Eye (tissue), 1 donor: ENCODE results near the gene TPD52L1.

Experiments used
- DNase-seq: peaks from one replicate; pipeline ENCODE4 v3.0.0-alpha.2; 2015

Gene TPD52L1

DNA sequence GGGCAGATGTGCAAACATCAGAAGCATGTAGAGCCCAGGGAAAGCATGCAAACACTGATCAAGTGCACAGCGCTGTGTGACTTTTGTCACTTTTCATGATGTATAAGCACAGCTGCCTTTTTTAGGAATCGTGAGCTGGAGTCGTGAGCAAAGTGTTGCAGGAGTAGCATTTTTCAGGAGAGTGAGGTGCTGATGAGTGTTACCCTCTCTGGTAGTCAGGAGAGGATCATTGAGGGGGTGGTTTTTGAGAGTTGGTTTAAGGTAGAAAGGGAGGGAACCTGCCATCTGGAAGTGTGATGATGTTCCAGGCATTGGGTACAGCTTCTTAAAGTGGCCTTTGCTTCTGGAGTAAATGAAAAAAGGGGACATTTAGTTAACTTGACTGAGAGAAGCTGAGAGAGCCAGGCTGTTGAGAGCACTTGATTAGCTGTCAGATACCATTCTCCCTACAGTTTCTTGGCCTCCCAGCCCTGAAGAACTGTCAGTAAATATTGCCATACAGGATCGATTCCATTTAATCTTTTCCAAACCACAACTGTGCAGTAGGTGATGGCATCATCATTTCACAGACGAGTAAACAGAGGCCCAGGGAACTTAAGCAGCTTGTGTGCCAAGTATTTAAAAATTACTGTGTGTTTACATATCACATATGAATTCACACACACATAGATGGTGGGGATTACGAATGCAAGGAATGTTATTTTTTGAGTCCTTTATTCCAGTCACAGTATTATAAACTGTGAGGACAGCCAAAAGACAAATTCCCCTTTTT, 28.9 kb downstream of the TPD52L1 start:
- DNase-seq = no peak

DNA sequence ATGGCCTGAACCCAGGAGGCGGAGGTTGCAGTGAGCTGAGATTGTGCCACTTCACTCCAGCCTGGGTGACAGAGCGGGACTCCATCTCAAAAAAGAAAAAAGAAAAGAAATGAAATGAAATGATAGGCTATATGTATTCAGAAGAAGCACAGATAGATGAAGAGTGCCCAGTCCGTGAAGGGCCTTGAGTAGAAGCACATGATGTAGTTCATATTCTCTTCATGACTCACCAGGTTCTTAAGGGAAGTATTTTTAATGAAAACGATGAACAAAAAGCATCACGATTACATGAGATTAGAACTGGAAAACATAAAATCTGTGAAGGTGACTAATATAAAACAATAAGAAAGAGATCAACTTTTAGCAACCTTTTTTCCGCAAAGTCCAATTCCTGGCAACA, 29.8 kb downstream of the TPD52L1 start:
- no peak for DNase-seq

DNA sequence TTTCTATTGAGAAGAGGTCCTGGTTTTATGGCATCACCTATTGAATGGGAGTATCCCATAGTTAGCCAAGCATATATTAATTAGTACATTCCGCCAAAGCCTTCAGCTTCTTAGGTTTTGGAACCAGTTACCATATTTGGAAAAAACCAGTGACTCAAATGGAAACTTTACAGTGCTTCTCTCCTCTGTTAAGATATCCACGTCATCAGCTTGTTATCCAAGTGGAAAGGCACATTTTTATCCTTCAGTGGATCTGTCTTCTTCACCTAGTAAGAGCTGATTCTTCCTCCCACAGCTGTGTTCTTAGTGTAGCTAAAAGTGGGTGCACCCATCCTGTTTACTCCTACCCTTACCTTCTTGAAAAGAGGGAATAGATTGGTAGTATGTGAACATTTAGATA, 34.5 kb downstream of the TPD52L1 start:
- no peak for DNase-seq

DNA sequence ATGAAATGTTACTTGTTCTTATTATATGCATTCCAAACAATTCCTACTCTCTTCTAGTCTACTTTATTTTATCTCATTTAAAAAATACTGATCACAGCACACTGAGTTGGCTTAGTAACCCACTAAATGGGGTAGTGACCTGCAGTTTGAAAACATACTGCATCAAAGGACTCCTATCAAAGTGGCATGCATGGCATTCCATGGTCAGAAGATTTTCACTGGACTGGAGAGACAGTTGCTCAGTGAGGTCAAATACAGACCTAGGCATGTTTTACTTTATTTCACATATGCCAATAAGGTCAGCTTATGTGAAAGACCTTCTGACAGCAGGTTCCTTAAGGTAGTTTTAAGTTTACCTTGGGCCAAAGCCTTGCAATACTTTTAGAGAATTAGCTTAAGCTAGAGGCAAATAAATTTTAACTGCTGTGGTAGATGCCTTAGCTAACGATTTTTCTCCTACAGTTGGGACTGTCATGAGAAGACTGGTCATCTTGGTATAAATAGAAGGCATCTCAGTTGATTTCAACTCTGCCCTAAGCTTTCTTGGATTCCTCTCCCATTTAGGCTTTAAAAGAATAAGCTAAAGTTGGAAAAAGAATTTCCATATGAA, 35.1 kb downstream of the TPD52L1 start:
- DNase-seq = no peak

DNA sequence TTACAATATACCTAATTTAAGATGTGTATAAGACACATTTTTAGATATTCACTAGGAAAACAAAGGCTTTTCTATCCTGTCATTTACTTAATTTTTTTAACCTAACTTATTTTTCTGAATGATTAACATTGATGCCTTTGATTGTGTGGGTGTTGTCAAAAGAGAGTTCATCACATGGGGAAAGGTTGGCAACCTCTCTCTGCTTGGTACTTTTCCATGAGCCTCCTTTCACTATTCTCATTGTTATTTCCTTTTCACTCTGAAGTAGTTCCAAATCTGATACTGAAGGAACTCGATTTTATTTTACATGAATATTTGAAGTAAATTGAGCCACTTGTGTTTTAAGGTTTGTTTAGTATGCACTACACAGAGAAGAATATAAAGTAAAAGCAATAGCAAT, 35.9 kb downstream of the TPD52L1 start:
- DNase-seq = no peak

DNA sequence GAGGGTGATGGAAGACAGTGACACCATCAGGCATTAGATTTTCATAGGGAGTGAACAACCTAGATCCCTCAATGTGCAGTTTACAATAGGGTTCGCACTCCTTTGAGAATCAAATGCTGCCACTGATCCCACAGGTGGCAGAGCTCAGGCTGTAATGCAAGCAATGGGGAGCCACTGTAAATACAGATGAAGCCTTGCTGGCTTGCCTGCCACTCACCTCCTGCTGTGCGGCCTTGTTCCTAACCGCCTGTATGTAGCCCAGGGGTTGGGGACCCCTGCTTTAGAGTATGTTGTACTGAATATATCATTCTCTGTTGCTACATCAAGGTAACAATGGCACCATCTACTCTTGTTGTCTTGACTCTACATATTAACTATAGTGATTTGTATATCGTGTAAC, 37.1 kb downstream of the TPD52L1 start:
- no peak for DNase-seq

DNA sequence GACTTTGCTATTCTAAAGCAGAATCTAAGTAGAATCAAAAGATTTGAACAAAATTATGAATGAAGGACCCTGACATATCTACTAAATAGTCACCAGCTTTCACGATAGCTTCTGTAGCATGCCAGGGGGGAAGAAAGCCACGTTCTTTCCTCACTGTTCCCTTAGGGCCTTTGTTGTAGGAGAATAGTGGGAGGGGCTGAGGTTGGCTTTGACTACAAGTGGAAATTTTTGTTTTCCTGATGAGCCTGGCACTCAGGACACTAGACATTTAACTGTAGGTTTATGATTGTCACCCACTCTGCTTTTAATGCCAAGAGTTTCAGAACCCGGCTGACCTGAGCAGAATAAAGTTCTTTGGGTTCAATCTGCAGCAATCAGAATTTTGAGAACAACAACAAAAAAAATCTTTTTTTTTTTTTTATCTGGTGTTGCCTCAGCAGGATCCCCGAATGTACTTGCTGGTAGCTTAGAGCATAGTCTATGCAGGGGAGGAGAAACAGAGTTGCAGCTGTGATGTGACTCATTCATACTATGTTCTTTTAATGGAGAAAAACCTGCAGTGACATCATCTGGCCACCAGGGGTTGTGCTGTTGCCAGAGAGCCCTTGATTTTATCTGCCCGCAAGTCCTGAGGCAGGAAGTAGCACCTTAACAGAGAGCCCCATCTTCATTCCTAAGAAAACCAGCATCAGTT, 38.5 kb downstream of the TPD52L1 start:
- DNase-seq = peak; percentile 41

DNA sequence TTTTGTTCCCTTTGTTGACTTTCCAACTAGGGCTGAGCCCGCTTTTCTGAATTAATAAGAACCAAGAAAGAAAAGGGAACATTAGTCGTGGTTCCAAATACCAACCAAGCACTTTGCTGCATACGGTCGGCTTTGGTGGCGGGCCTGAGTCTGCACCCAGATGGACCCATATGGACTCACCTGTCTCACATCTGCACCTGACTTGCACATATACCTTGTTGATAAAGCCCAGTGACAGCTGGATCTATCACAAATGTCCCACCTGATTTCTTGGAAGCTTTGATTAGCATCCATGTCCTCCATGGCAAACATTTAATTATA, 39.0 kb downstream of the TPD52L1 start:
- no peak for DNase-seq

DNA sequence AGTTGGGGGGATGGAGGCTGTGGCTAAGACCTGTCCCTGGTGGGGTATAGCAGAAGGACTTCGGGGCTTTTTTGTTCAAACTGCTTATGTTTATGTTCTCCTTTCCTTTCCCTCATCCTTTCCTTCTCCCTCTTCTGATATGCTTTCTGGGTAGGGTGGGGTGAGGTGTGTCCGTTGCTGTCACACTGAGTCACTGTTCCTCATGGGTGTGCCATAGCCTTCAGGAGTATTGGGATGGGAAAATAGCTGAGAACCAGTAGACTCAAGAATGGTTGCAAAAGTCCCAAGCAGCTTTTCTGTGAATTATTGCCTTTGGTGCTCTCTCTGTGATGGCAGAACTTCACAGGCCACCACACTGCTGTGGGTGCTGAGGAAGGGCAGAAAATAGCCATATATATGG, 39.6 kb downstream of the TPD52L1 start:
- no peak for DNase-seq

DNA sequence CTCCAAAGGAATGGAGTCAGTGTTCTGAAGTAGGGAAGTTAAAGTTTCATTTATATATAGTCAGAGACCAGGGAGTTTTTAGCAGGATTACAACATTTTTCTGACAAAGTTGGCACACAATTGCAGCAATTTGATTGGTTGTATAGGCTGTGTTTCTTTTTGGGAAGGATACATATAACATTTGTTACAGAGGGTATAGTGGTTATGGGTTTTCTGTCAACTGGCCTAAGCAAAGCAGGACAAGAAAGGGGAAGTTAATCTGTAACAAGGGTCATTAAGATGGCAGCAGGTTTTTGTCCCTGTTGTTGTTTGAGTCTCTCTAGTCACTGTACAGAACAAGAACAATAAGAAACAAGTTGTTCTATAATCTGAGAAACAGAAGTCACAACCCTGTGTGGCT, 41.4 kb downstream of the TPD52L1 start:
- DNase-seq = no peak

DNA sequence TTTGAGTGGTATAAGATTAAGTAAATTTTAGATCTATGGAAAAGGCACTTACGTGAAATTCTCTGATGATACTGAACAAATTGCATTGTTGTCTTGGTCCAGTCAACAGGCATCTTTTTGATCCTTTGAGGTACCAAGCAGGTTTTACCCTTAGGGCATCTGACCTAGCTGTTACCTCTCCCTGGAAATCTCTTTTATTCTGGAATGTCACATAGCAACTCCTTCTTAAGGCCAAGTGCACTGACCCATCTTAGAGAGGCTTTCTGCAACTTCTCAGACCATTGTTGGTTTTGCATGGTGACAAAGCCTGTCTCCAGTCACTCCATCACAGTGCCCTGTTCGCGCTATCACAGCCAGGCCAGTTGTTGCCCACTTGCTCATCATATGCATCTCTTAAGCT, 42.0 kb downstream of the TPD52L1 start:
- DNase-seq = no peak

DNA sequence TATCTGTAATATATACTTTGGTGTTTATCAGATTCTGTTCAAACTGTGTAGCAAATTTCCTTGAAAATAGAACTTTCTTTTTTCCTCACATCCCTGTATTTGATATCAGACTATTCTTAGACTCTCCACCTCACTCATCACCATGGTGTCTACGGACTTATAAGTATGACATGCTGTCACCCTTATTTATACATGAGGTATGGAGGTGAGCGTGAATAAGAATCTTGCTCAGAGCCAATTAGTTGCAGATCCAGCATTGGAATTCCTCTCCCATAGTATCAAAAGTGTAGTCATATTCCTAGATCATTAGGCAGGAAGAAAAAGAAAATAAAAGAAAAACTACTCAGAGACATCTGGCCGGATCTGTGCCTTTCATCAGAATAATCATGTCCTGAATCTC, 43.0 kb downstream of the TPD52L1 start:
- DNase-seq = no peak

DNA sequence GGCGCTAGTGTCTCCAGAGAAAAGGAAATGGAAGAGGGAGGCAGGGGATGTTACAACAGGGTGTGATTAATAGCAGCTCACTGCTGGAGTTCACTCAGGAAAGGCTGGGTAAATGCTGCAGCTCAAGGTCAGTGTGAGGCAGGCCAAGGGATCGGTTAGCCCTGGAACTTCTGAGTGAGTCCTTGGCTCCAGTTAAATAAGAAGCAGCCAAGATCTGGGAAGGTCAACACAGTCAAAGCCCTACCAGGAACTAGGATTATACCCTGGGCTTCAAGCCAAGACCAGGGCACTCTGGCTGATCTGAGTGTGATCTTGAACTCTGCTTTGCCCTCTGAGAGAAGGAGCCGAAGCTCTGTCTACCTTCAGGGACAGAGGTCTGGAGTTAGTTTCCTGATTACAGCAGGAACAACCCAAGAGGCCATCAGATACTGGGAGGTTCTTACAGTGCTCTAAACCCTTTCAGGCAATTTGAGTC, 44.3 kb downstream of the TPD52L1 start:
- DNase-seq = peak; percentile 39

DNA sequence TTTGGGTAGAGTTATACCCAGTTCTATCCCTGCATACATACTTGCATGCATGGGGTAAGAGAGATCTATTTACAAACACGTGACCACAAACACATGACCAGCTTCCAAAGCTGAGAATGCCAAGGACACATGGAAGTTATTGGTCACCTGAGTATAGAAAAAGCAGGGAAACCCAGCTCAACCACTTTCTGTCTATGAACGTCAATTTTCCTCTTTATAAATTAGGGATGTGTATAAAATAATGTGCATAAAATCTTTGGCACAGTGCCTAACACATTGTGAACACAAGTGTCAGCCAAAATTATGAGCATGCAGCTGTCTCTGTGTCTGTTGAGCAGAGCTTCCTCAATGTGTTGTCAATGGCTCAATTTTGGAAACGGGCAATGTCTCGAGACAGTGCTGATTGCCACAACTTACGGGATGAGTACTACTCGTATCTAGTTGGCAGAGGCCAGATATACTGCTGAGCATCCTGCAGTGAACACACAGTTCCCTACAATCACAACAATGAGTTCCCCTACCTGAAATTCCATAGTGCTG, 44.9 kb downstream of the TPD52L1 start:
- peak; percentile 22 for DNase-seq

DNA sequence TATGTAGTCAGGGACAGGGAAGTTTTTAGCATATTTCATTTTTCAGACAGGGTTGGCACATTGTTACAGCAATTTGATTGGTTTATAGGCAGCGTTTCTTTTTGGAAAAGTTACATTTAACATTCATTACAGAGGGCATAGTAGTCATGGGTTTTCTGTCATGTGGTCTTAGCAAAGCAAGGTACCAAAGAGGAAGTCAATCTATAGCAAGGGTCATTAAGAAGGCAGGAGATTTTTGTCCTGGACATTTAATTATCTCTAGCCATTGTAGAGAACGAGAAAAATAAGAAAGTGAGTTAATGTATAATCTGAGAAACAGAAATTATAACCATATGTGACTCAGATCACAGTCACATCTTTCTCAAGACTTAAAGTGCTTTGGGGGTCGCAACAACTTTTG, 47.4 kb downstream of the TPD52L1 start:
- DNase-seq = no peak

DNA sequence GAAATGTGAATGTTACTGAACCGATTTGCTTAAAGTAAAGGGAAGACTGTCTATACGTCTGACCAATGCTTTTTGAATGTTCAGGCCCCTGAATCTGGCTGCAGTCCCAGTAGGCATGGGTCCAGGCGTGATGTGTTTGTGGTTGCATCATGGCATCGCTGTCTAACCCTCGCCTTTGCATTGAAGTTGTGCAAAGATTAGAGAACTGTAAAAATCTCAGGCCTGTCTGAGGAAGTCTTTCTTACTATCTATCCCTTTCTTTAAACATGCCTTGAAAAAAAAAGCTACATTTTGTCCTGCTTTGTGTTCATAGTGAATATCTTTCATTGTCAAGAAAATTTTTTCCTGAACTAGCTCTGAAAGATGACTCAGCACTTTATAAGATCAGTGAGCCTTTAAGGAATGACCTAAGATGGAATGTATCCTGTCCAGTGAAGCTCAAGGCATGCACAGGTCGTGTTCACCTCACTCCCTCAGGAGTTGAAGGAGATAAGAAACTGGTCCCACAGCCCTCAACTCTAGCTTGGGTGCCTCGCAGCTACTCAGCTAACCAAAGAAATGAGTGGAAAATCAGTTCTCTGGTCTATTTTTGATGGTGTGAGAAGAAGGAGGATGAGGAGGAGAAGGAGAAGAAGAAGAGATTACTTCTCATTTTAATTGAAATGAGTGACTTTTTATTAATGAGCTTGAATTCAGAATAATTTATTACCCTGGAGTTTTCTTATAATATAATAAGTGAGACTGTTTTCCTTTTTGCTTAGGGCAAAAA, 48.6 kb downstream of the TPD52L1 start:
- peak; percentile 24 for DNase-seq

DNA sequence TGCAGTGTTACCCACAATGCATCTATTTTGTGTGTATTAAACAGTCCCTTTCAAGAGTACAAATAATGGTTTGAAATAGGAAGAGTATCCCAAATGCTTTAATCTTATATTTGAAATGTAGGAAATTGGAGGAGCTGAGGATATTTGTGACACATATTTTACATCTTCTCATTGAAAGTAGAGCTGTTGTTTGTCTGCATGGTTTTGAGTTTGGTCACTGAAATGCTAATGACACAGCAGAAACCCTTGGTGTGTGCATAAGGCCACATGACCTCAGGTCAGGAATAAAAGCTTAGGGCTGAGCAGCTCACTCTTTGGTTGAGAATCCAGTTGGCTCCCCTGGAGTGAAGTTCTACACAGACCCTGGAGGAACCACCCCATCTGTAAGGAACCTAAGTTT, 49.8 kb downstream of the TPD52L1 start:
- DNase-seq = no peak

DNA sequence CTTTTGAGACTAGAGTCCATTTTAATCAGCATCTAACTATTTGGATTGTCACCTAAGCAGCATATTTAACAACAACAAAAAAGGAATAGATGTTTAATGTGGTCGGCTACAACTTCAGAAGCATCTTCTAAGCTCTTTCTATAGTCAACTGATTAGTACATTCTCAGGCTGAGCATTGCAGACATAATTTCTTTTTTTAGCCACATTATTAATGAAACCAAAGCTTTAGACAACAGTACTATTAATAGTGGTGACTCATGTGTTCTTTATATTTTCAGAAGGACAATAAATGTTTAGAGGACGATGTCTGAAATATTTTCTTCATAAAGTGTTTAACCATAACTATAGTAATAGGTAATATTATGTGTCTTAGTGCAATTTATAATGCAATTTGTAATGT, 52.4 kb downstream of the TPD52L1 start:
- no peak for DNase-seq

DNA sequence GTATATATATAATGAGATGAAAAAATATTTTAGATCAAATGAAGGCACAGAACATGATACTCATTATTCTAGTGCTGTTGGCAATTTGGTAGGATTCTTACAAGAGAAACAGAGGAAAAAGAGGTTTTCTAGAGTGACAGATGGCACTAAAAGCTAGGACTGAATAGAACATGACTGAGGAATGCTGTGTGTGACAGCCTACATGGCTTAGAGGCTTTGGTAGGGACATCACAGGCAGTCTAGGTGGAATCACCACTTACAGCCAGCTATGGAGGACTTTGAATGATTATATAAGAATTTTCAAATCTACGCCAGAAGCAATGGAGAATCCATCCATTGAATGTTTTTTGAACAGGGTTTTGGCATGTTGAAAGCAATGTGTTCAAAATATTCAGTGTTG, 52.8 kb downstream of the TPD52L1 start:
- no peak for DNase-seq

DNA sequence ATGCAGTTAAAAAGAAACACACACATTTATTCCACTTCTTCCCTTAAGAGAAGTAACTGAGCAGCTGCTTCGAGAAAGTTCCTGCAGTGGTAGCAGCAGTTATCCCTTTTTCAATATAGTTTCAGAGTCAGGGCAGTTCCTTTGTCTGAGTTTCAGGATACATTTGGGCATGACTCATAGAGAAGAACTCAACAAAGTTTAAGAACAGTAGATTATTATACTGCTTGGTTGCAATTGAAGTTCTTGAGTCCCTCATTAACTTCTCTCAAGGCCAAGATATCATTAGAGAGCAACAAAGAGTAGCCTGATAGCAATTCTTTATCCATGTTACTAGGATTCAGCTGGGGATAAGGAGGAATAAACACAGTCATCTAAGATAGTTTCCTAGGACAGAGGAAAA, 54.4 kb downstream of the TPD52L1 start:
- no peak for DNase-seq

DNA sequence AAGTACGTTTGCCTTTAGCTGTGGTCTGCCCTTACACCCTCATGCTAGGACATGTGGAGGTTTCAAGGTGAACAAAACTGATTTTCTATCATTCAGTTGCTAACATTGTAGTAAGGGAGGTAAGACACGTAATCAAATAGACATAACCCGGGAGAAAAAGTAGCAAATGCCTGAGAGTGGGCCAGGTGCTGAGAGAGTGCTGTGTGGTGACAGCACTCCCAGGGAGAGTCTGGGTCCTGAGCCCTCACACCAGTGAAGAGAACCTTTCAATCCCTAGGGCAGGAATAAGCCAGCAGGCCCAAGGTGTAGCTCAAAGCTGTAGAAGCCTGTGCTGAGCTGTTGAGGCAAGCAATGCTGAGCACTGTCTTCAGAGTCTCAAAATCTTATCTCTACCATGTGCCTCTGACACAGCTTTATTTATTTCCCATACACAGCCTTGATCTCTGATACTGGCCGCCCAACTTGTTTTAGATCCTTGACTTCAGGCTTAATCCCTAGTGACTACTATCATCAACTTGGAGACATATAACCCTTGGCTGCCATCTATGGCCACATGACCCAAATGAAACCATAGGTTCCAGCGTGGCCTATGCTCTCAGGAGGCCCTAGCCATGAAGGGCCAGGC, 55.2 kb downstream of the TPD52L1 start:
- no peak for DNase-seq

DNA sequence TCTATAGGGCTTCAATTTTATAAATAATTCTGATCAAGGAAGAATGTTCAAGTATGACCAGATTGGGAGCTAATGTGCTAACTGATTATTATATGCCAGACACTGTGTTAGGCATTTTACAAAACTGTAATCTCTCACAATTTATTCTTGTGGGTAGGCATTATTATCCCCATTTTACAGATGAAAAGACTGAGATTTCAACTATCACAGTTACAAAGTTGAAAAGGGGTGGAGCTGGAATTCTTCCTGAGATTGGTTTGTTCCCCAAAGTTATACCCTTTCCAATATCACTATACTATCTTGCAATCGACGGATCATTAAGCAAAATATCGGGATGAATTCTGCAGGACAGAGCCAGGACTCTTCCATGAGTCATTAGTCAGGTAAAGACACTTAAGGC, 57.1 kb downstream of the TPD52L1 start:
- DNase-seq = no peak

DNA sequence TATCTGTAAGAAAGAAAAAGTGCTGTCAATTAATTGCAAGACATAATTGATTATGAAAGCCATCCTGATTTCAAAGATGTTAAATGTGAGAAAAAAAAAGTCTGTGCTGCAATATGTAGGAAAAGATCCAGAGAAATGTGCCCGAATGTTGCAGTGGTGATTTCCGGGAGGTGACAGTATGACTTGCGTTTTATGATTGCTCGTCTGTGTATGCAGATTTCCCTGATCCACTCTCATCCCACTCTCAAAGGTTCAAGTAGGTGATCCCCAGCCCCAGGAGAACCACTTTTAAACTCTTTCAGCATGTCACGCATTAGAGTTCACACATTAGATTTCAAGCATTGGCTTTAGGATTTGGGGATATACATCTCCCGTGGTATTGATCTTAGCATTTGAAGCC, 57.8 kb downstream of the TPD52L1 start:
- DNase-seq = no peak
